Activated gamma-delta T cell treated with anti-CD3 and anti-CD28 coated beads, Interleukin-2, amount 50 U/mL, for 16 hours (primary cell): ENCODE data around the gene CNNM3.

Experiments
- DNase-seq: peaks from one replicate; pipeline ENCODE4 v3.0.0-alpha.2; 2020; ENCODE audit warnings: low read depth

Gene CNNM3

DNA sequence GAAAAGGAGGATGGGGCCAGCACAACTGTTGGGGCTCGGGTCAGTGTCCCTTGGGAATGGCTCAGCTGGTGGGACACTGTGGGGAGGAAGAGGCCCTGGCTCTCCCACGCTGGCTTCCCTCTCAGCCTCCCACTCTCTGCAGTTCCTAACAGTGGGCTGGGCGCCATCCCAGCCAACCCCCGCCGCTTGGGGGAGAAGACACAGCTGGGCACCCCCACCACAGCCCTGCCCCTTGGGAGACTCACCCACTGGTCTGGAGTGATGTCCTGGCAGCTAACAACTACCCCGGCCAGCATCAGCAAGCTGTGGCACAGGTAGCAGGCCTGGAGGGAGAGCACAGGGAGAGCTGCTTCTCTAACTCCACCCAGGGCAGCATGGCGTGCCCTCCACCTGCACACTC is 62.1 kb downstream of the CNNM3 start:
- DNase-seq = no peak

DNA sequence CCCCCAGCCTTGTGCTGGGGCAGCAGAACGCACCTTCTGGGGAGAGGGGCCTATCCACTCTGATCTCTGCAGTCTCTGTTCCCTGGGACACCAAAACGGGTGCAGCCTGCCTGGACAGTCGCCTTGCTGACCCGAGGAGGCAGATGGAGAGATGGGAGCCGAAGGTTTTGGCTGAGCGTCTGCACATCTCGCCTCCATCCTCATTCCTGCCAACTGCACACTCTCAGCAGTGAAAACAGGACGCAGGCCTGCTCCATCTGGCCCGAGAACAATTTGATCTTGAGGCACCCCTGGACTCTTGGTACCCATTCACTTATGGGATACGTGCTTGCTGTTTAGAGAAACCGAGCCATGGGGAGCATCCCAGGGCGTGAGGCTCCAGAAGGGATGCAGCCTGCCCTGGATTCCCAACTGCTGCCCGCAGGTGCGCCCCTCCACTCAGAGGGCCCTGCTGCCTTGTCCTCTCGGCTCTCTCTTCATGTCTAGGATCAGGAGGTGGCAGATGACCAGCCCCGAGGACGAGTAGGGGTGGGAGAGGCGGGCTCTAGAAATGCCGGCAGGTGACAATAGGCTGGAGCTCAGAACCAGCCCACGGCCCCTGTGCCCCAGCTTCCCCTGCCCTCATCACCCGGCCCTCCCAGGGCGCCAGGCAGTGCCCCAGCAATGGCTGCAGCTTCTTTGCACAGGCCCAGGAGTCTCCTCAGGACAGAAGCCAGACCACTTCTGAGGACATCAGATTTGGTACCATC is 62.9 kb downstream of the CNNM3 start:
- DNase-seq = no peak

DNA sequence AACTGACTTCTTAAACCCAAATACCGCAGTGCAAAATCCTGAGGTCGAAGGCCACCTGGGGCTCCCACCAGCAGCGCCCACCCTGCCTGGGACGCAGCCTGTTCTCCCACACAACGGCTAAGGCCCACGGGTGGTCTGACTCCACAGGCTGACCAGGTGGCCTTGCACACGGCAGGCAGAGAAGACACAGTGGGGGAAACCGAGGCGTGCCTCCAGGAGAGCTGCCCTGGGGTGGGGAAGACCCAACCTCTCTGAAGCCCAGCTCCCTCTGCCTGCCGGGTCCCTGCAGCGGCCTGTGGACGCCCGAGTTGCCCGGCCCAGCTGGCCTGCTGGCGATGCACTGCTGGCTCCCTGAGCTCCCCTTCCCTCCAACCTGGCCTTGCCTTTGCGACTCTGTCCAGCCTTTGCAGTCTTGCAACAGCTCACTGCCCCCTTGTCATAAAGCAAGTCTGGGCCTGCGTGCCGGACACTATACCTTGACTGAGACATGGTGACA is 63.5 kb downstream of the CNNM3 start:
- DNase-seq = no peak

DNA sequence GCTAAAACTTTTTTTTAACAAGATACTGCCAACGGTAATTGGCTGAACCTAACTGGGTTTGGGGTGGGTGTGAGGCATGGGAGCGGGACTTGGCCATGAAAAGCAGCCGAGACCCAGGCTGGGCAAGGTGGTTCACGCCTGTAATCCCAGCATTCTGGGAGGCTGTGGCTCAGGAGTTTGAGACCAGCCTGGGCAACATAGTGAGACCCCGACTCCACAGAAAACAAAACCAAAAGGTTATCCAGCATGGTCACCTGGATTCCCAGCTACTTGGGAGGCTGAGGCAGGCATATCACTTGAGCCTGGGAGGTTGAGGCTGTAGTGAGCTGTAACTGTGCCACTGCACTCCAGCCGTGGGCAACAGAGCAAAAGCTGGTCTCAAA is 64.8 kb downstream of the CNNM3 start:
- DNase-seq = no peak

DNA sequence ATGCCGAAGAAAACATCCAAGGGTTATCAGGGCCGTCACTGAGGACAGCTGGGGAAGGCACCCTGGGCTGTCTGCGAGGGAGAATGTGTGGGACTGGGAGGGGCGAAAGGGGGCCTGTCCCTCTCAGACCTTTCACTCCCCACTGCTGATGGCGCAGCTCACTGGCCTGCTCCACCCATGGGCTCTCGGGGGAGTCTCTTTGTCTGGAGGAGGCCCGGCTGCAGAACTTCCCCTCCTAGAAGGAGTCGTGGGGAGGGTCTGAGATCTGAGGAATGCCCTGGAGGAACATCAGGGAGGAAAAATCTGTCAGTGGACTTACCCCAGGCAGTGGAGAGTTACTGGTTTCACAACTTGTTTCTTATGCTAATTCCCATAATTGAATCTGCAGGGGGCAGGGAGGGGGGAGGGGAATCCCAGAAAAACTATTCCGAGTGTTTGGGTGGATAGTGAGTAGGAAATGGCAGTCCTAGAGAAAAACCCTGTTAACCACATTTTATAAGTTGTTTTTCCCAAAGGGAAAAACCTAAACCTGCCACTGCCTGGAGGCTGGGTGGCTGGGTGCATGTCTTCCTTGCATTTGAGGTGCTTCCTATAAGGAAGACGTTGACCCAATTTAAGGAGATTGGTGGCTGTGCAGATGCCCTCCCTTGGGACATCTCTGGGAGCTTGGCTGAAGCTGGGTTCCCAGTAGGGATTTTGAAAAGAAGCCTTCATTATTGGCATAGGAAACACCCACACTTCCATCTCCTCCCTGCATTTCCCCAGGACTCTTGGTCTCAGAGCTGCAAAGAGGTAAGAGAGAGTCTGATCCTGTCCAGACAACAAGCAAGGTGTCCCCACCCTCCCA is 65.5 kb downstream of the CNNM3 start:
- no peak for DNase-seq

DNA sequence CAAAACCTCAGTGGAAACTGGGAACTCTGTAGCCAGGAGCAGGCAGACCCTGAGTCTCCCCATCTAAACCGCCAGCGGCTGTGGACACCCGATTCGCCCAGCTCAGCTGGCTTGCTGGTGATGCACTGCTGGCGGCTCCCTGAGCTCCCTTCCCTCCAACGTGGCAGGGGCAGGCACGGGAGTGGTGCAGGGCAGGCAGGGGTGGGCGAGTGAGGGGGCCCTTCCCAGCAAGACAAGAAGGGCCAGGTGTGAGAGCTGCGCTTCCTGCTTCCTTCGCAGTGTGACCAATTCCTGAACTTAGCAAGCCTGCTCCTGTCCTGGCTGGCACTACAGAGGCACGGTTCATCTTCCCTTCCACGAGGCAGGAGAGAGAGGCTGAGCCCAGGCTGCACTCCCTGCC is 66.2 kb downstream of the CNNM3 start:
- DNase-seq = no peak

DNA sequence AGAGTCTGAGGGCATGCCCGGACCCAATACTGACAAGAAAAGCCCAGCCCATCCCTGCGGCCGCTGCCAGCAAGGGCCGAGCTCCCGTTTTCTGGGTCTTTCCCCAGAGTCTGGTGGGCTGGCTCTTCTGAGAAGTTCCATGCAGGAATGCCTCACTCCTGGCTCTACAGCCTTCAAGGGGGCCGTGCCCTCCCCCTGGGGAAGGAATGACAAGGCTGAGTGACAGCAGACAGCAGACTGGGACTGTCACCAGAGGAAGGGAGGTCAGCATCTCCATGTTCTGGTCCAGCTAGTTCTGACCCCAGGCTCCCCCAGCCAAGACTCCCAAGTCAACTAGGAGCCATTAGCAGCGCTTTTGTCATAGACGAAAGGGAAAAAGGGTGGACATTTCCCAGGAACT is 66.8 kb downstream of the CNNM3 start:
- DNase-seq = no peak

DNA sequence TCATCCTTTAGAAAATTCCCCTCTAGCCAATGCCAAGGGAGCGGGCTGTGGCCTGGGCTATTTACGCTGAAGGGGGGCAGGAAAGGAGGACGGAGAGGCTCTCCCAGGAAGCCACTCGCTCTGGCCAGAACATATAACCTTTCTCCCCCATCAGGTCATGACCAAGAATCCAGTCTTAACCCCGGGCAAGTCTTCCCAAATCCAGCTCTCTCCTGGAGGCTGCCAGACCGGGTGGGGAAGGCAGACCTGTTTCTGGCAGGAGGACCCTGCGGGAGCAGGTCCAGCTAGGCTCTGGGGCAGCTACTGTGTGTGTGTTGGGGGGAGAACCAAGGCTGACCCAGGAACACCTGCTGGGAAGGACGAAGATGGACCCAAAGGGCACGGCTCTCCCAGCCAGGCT is 67.2 kb downstream of the CNNM3 start:
- DNase-seq = no peak
